A549 (cell line): ENCODE measurements around the gene PLXNA3. TPM values are rescaled to one million over a fixed set of nuclear protein-coding genes. Genes with fewer than 3 reads are reported as not detected.

Experiments used
- ATAC-seq, 2 experiments: fragments of 200-7000 bp in 1 of 2; fragments of >200 bp in 1 of 2; cut with Nextera tagmentation in 1 of 2; cut with Tn5 transposase in 1 of 2; 3 replicates each; pipeline versions ENCODE4 v1.8.0 to v1.9.1; 2018 to 2020; ENCODE audit warnings: mild to moderate bottlenecking in 1 of 2, moderate library complexity in 1 of 2
- CTCF ChIA-PET: fragments of 300-600 bp; sonication (Branson Sonifier 250); formaldehyde crosslinking; extraction: SDS; loops from one replicate; lab custom pipeline; 2021; ENCODE audit warnings: antibody characterized with exemption, inconsistent platforms; lab: Yijun Ruan, JAX
- POLR2A ChIA-PET: fragments of 350-600 bp; formaldehyde crosslinking; extraction: SDS; loops from one replicate; lab custom pipeline; 2021; ENCODE audit warnings: antibody characterized with exemption, inconsistent platforms; lab: Yijun Ruan, JAX
- DNase-seq, 2 experiments: peaks; one replicate each; pipeline versions ENCODE4 v3.0.0 to v3.0.0-alpha.2; 2011 to 2016; ENCODE audit warnings: low read depth in 1 of 2, low spot score in 1 of 2
- FAIRE-seq: peaks from 2 replicates; lab custom pipeline; 2011; peaks lifted over from hg19 to GRCh38; lab: Jason Lieb, UNC
- H3K27ac ChIP-seq, 2 experiments: fragments of >200 bp; sonication (Bioruptor Twin); formaldehyde crosslinking; 3 replicates each; pipeline ENCODE4 v1.5.1; 2016 to 2017
- H3K4me1 ChIP-seq: fragments of >200 bp; sonication (Bioruptor Twin); formaldehyde crosslinking; 3 replicates; pipeline ENCODE4 v1.6.1; 2016
- H3K4me2 ChIP-seq: fragments of >200 bp; sonication (Bioruptor Twin); formaldehyde crosslinking; 3 replicates; pipeline ENCODE4 v1.6.1; 2016
- H3K4me3 ChIP-seq: fragments of >200 bp; sonication (Bioruptor Twin); formaldehyde crosslinking; 3 replicates; pipeline ENCODE4 v1.5.1; 2016
- H3K9me3 ChIP-seq: fragments of >200 bp; sonication (Bioruptor Twin); formaldehyde crosslinking; 3 replicates; pipeline ENCODE4 v1.6.1; 2016
- CBX2 ChIP-seq: fragments of 200-600 bp; sonication (generic); IDR thresholded peaks from 2 replicates; pipeline ENCODE4 v1.6.1; 2016; ENCODE audit warnings: low read depth, mild to moderate bottlenecking, borderline replicate concordance
- CHD4 ChIP-seq: fragments of 200-600 bp; sonication (generic); IDR thresholded peaks from 2 replicates; pipeline ENCODE4 v1.6.1; 2016; ENCODE audit warnings: antibody characterized with exemption, mild to moderate bottlenecking, borderline replicate concordance
- EHF ChIP-seq: fragments of 250-450 bp; sonication (Bioruptor Pico); IDR thresholded peaks from 2 replicates; pipeline ENCODE4 v1.5.0; 2020; ENCODE audit warnings: mild to moderate bottlenecking
- HOXA7 ChIP-seq: fragments of 250-450 bp; sonication (Bioruptor Pico); IDR thresholded peaks from 2 replicates; pipeline ENCODE4 v1.5.0; 2020; ENCODE audit warnings: mild to moderate bottlenecking, moderate library complexity
- HOXB13 ChIP-seq: fragments of 250-450 bp; sonication (Bioruptor Pico); IDR thresholded peaks from 2 replicates; pipeline ENCODE4 v1.5.0; 2020; ENCODE audit warnings: low read depth, mild to moderate bottlenecking, moderate library complexity
- JUN ChIP-seq, 2 experiments: fragments of >200 bp; sonication (Bioruptor Twin); formaldehyde crosslinking; IDR thresholded peaks; 2 replicates in 1 of 2; 3 replicates in 1 of 2; pipeline ENCODE4 v1.6.1; 2016 to 2017
- MYC ChIP-seq: IDR thresholded peaks from 2 replicates; pipeline ENCODE4 v1.6.1; 2012; ENCODE audit warnings: mild to moderate bottlenecking, inconsistent platforms, low read length, improper control_type of control experiment, borderline replicate concordance
- PHF8 ChIP-seq: fragments of 200-600 bp; sonication (generic); IDR thresholded peaks from 2 replicates; pipeline ENCODE4 v1.6.1; 2016; ENCODE audit warnings: low read depth, mild to moderate bottlenecking, antibody characterized with exemption, moderate library complexity, borderline replicate concordance
- RARB ChIP-seq: fragments of 250-450 bp; sonication (Bioruptor Pico); IDR thresholded peaks from 2 replicates; pipeline ENCODE4 v1.8.0; 2021; ENCODE audit warnings: mild to moderate bottlenecking, moderate library complexity
- RNF2 ChIP-seq: fragments of 200-600 bp; sonication (generic); IDR thresholded peaks from 2 replicates; pipeline ENCODE4 v1.6.1; 2016; ENCODE audit warnings: low read depth, mild to moderate bottlenecking, antibody characterized with exemption, moderate library complexity, borderline replicate concordance
- SMC3 ChIP-seq: fragments of >200 bp; sonication (Bioruptor Twin); formaldehyde crosslinking; IDR thresholded peaks from 3 replicates; pipeline ENCODE4 v1.6.1; 2018; ENCODE audit warnings: inconsistent platforms
- WGBS: methylation state at CpG from one replicate; pipeline ENCODE4 v1.1.6; 2017; ENCODE audit errors: missing lambda C conversion rate; 5-methylcytosine and 5-hydroxymethylcytosine counted together
- polyA plus RNA-seq, 4 experiments: library from polyadenylated mRNA; depleted of rRNA in 3 of 4; stranded (reverse); fragments of >200 nt; fragmentation: RNase III in 1 of 4; extraction: RNeasy Plus Mini Kit Qiagen cat#74134 plus additional on column Dnase treatment in 1 of 4; gene quantifications; 2 replicates in 3 of 4; 3 replicates in 1 of 4; pipeline ENCODE4 v1.2.3, GENCODE V29; 2011 to 2017
- TF ChIP-seq, protein P1 (sequence below): fragments of 250-450 bp; sonication (Bioruptor Pico); IDR thresholded peaks from 2 replicates; pipeline ENCODE4 v1.5.0; 2021; ENCODE audit warnings: mild to moderate bottlenecking, moderate library complexity, borderline replicate concordance
- TF ChIP-seq, protein P2 (sequence below): IDR thresholded peaks from 2 replicates; pipeline ENCODE4 v1.6.1; 2012
- TF ChIP-seq, protein P3 (sequence below): fragments of 200-600 bp; sonication (generic); IDR thresholded peaks from 2 replicates; pipeline ENCODE4 v1.6.1; 2016; ENCODE audit warnings: antibody characterized with exemption, mild to moderate bottlenecking, moderate library complexity
- TF ChIP-seq, protein P4 (sequence below): fragments of 250-450 bp; sonication (Bioruptor Pico); IDR thresholded peaks from 2 replicates; pipeline ENCODE4 v1.5.0; 2020; ENCODE audit warnings: low read depth, mild to moderate bottlenecking, moderate library complexity
- TF ChIP-seq, protein P5 (sequence below): fragments of 150-350 bp; IDR thresholded peaks from 2 replicates; pipeline ENCODE4 v1.6.1; 2014; ENCODE audit warnings: low read depth, mild to moderate bottlenecking, low read length

PLXNA3 gene
- polyA plus RNA-seq, 2 of the 4 experiments (the other 2 are of a cell fraction), result 3.4 to 10.1 TPM

DNA sequence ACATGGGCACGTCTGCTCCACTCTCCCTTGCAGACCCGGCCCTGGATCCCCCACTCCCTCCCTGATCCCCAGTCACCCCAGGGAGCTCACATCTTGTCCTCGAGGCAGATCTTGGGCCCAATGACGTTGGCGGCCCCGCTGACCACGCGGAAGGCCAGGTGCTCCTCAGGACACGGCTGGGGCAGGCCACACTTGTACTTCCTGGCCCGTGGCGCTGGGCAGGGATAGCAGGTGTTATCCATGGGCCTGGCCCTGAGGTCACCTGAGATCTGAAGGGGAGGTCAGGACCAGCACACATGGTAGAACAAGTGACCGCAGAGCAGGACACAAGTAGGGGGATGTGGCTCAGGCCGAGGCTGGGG is 50.3 kb downstream of the PLXNA3 start:
- Histone ChIP-seq H3K4me3 (no peak overlapping the region), H3K27ac (no peak overlapping the region), H3K4me1 (no peaks in the 10 kb centered on the region), H3K4me2 (no peak overlapping the region), H3K9me3 (no peaks in the 10 kb centered on the region)
- 100% methylated on average over 3 of the region's 13 CpGs for WGBS
- DNase-seq (no peak), FAIRE-seq (no peak), ATAC-seq (no peak)
- TF ChIP-seq MYC, result no peak
- ChIA-PET POLR2A (no interaction called here), CTCF (no interaction called here)

DNA sequence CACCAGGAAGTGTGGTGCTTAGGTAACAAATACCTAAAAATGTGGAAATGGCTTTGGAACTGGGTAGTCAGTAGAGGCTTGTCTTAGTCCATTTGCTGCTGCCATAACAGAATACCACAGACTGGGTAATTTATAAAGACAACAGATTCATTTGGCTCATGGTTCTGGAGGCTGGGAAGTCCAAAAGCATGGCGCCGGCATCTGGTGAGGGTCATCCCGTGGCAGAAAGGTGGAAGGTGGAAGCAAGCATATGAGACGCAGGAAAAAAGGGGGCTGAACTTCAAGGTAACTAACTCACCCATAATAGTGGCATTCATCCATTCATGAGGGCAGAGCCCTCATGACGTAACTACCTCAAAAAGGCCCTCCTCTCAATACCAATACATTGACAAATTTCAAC is 51.4 kb downstream of the PLXNA3 start:
- ChIA-PET CTCF (no interaction called here), POLR2A (no interaction called here)
- Histone ChIP-seq H3K27ac (no peak overlapping the region), H3K9me3 (no peaks in the 10 kb centered on the region), H3K4me3 (no peak overlapping the region), H3K4me1 (no peaks in the 10 kb centered on the region), H3K4me2 (no peak overlapping the region)
- FAIRE-seq (no peak), DNase-seq (no peak), ATAC-seq (no peak)
- WGBS, result 95% methylated on average over 5 of the region's 5 CpGs
- TF ChIP-seq, protein P1, sequence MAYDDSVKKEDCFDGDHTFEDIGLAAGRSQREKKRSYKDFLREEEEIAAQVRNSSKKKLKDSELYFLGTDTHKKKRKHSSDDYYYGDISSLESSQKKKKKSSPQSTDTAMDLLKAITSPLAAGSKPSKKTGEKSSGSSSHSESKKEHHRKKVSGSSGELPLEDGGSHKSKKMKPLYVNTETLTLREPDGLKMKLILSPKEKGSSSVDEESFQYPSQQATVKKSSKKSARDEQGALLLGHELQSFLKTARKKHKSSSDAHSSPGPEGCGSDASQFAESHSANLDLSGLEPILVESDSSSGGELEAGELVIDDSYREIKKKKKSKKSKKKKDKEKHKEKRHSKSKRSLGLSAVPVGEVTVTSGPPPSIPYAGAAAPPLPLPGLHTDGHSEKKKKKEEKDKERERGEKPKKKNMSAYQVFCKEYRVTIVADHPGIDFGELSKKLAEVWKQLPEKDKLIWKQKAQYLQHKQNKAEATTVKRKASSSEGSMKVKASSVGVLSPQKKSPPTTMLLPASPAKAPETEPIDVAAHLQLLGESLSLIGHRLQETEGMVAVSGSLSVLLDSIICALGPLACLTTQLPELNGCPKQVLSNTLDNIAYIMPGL, result no peak
- TF ChIP-seq EHF (CRISPR knock-in tag) (no peak), RARB (no peak), SMC3 (no peak), PHF8 (no peak), HOXB13 (CRISPR knock-in tag) (no peak)
- TF ChIP-seq, protein P2, sequence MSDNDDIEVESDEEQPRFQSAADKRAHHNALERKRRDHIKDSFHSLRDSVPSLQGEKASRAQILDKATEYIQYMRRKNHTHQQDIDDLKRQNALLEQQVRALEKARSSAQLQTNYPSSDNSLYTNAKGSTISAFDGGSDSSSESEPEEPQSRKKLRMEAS, result no peak

DNA sequence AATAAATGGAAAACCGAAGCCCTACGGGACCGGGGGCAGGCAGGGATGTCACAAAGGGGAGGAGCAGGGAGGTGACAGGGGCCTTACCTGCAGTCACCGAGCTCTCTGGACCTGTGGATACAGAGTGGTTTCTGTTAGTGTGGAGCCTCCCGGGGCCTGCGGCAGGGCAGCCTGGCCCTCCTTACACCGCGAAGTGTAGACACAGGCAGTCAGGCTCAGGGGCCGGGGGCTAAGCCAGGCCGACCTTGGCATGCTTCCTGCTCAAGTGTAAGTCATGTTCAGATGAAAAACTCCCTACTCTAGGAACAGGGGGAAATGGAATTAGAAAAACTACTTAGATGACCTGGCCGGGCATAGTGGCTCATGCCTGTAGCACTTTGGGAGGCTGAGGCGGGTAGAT is 53.7 kb downstream of the PLXNA3 start:
- WGBS, result 95% methylated on average over 12 of the region's 12 CpGs
- ATAC-seq (no peak), DNase-seq (no peak)

DNA sequence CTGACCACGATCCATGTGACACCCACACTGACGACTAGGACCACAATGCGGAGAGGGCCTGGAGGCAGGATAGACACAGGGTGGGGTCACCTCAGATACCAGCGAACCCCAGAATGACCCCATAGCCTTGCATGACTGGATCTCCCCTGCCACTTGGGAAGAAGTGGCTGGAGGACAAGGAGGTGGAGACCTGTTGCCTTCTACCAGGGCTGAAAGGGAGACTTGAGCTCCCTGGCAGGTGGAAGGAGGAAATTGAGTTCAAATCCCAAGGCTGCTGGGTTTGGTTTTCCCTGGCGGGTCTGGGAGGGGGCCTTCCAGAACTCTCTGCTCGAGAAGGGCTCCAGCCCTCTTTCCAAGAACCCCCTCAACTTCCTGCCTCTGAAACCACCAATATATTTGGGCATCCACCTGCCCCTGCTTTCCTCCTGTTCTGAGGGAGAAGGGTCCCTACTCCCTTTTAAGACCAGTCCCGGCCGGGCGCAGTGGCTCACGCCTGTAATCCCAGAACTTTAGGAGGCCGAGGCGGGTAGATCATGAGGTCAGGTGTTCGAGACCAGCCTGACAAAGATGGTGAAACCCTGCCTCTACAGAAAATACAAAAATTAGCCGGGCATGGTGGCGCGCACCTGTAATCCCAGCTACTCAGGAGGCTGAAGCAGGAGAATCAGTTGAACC is 54.9 kb downstream of the PLXNA3 start:
- 92% methylated on average over 15 of the region's 16 CpGs for WGBS
- ATAC-seq, result no peak
- H3K4me2 ChIP-seq, result no peak overlapping the region
- POLR2A ChIA-PET, result interaction anchor here (0.6 kb wide), 1 partner anchor 22 kb away, joined by 4 read pairs; the partner anchor contains the start of gene SLC10A3
- H3K4me3 ChIP-seq, result no peak overlapping the region
- no peak for TF ChIP-seq HOXA7 (CRISPR knock-in tag)
- TF ChIP-seq JUN (IDR thresholded peaks at IDR 0.05), result no peak
- TF ChIP-seq, protein P3, sequence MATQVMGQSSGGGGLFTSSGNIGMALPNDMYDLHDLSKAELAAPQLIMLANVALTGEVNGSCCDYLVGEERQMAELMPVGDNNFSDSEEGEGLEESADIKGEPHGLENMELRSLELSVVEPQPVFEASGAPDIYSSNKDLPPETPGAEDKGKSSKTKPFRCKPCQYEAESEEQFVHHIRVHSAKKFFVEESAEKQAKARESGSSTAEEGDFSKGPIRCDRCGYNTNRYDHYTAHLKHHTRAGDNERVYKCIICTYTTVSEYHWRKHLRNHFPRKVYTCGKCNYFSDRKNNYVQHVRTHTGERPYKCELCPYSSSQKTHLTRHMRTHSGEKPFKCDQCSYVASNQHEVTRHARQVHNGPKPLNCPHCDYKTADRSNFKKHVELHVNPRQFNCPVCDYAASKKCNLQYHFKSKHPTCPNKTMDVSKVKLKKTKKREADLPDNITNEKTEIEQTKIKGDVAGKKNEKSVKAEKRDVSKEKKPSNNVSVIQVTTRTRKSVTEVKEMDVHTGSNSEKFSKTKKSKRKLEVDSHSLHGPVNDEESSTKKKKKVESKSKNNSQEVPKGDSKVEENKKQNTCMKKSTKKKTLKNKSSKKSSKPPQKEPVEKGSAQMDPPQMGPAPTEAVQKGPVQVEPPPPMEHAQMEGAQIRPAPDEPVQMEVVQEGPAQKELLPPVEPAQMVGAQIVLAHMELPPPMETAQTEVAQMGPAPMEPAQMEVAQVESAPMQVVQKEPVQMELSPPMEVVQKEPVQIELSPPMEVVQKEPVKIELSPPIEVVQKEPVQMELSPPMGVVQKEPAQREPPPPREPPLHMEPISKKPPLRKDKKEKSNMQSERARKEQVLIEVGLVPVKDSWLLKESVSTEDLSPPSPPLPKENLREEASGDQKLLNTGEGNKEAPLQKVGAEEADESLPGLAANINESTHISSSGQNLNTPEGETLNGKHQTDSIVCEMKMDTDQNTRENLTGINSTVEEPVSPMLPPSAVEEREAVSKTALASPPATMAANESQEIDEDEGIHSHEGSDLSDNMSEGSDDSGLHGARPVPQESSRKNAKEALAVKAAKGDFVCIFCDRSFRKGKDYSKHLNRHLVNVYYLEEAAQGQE, result no peak
- no peak for TF ChIP-seq MYC
- TF ChIP-seq, protein P4, sequence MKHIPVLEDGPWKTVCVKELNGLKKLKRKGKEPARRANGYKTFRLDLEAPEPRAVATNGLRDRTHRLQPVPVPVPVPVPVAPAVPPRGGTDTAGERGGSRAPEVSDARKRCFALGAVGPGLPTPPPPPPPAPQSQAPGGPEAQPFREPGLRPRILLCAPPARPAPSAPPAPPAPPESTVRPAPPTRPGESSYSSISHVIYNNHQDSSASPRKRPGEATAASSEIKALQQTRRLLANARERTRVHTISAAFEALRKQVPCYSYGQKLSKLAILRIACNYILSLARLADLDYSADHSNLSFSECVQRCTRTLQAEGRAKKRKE (CRISPR knock-in tag), result no peak
- TF ChIP-seq RNF2, result no peak
- TF ChIP-seq, protein P5, sequence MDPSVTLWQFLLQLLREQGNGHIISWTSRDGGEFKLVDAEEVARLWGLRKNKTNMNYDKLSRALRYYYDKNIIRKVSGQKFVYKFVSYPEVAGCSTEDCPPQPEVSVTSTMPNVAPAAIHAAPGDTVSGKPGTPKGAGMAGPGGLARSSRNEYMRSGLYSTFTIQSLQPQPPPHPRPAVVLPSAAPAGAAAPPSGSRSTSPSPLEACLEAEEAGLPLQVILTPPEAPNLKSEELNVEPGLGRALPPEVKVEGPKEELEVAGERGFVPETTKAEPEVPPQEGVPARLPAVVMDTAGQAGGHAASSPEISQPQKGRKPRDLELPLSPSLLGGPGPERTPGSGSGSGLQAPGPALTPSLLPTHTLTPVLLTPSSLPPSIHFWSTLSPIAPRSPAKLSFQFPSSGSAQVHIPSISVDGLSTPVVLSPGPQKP, result no peak
- TF ChIP-seq, all 56 proteins: peak for 0
- FAIRE-seq (no peak), DNase-seq (no peak)
- H3K9me3 ChIP-seq, result no peaks in the 10 kb centered on the region
- no peak overlapping the region for H3K27ac ChIP-seq
- H3K4me1 ChIP-seq, result peaks cover 10% of the 10 kb centered on the region; the same call in 2 of the 3 replicates
- CTCF ChIA-PET, result interaction anchor here (0.8 kb wide), 1 partner anchor 140 kb away, joined by 3 read pairs; no protein-coding TSS in a partner anchor

More for the DNA sequence above, 53.7 kb downstream of the PLXNA3 start:
- H3K4me1 ChIP-seq, result peaks cover 7% of the 10 kb centered on the region; the same call in 2 of the 3 replicates
- CTCF ChIA-PET, result no interaction called here
- FAIRE-seq, result no peak
- no peak overlapping the region for H3K27ac ChIP-seq
- H3K4me3 ChIP-seq, result no peak overlapping the region
- H3K9me3 ChIP-seq, result no peaks in the 10 kb centered on the region
- no peak overlapping the region for H3K4me2 ChIP-seq
- POLR2A ChIA-PET, result no interaction called here
- no peak for TF ChIP-seq CBX2
- TF ChIP-seq PHF8, result no peak
- no peak for TF ChIP-seq CHD4
